Stomach (tissue), 9 donors: ENCODE data around the gene ENTR1. TPM values are rescaled to one million over a fixed set of nuclear protein-coding genes. Genes with fewer than 3 reads are reported as not detected.

Source experiments
- DNase-seq, 2 donors: peaks; one replicate each; pipeline versions ENCODE4 v3.0.0 to v3.0.0-alpha.2; 2013 to 2019
- H3K27ac ChIP-seq, 5 donors: fragments of 200-600 bp in 4 of 5; sonication (generic) in 4 of 5; one replicate each; pipeline ENCODE4 v1.5.1; 2013 to 2019; ENCODE audit warnings: mild to moderate bottlenecking in 1 of 5, moderate library complexity in 1 of 5
- H3K27me3 ChIP-seq, 3 donors: fragments of 200-600 bp; sonication (generic); one replicate each; pipeline ENCODE4 v1.5.1; 2017 to 2019; ENCODE audit warnings: mixed run types in 1 of 3
- H3K36me3 ChIP-seq, 4 donors: fragments of 200-600 bp; sonication (generic); 1 replicate in 3 of 4; 2 replicates in 1 of 4; pipeline ENCODE4 v1.5.1; 2016 to 2019
- H3K4me1 ChIP-seq, 4 donors: fragments of 200-600 bp; sonication (generic); one replicate each; pipeline ENCODE4 v1.5.1; 2016 to 2019
- H3K4me3 ChIP-seq, 4 donors: fragments of 200-600 bp; sonication (generic) in 3 of 4; one replicate each; pipeline ENCODE4 v1.5.1; 2016 to 2019; ENCODE audit warnings: mild to moderate bottlenecking in 1 of 4
- H3K9me3 ChIP-seq, 4 donors: fragments of 200-600 bp; sonication (generic); one replicate each; pipeline ENCODE4 v1.5.1; 2016 to 2019
- EP300 ChIP-seq: sonication (generic); formaldehyde crosslinking; IDR thresholded peaks from one replicate; pipeline ENCODE4 v1.6.1; 2017; ENCODE audit warnings: antibody characterized with exemption
- POLR2A ChIP-seq, 4 donors: fragments of 450-650 bp; IDR thresholded peaks; one replicate each; pipeline ENCODE4 v1.6.1; 2016; ENCODE audit warnings: antibody characterized with exemption in 4 of 4, control low read depth in 2 of 4, mild to moderate bottlenecking in 1 of 4, moderate library complexity in 1 of 4
- POLR2AphosphoS5 ChIP-seq, 3 donors: sonication (generic); formaldehyde crosslinking; IDR thresholded peaks; one replicate each; pipeline ENCODE4 v1.6.1; 2016; ENCODE audit warnings: antibody characterized with exemption in 3 of 3
- WGBS, 5 donors: extraction: QIAGEN DNeasy Blood & Tissue Kit in 3 of 5; methylation state at CpG; one replicate each; pipeline versions ENCODE4 v1.1.5 to v1.1.7; 2013 to 2018; 5-methylcytosine and 5-hydroxymethylcytosine counted together
- intact Hi-C: fragments of 100-400 bp; cut with DNase I; formaldehyde crosslinking; loops from one replicate; pipeline ENCODE4 v1.15.1; 2023; ENCODE audit warnings: low total_unique reads
- polyA plus RNA-seq, 3 donors: library from polyadenylated mRNA; stranded (reverse); fragments of 200-250 nt; gene quantifications; one replicate each; pipeline ENCODE4 v1.2.3, GENCODE V29; 2013
- total RNA-seq, 5 donors: library from RNA; depleted of rRNA; stranded (reverse); fragments of >200 nt; gene quantifications; one replicate each; pipeline versions ENCODE4 v1.1.0 to v1.2.3, GENCODE V29; 2014 to 2016
- TF ChIP-seq, protein P1 (sequence below), 7 experiments: fragments of 450-650 bp in 4 of 7; fragments of 200-600 bp in 3 of 7; sonication (generic) in 3 of 7; IDR thresholded peaks; one replicate each; pipeline ENCODE4 v1.5.1; 2016 to 2019; ENCODE audit warnings: antibody characterized with exemption in 7 of 7, control low read depth in 2 of 7, mild to moderate bottlenecking in 1 of 7
- donor health status: healthy with polysubstance abuse.
- donor health status: Bipolar disorder and iron deficiency.
- donor health status: healthy.

ENTR1 gene
- total and polyA plus RNA-seq, 8 donors = 20.6 to 184 (median 34.8) TPM

DNA sequence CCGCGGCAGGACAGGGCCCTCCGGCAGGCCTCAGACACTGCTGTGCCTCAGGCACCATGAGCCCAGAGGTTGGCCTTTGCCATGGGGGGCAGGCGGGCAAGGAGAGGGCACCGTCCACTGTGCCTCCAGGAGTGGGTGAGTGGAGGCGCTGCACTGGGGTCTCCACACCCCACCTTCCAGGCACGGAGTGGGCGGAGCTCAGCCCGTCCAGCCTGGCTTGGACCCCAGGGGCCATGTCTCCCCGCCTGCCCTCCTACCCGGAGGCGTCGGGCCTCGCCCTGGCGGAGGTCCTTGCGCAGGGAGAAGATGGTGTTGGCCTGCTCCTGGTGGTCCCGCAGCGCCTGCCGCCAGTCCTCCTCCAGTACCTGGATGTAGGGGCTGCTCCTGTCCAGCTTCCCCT lies 40.4 kb downstream of the ENTR1 start:
- intact Hi-C loops = no loop called here
- Histone ChIP-seq H3K9me3 (no peaks in the 10 kb centered on the region), H3K4me3 (no peak overlapping the region), H3K36me3 (peaks cover 0 to 7% (median 0%) of the 10 kb centered on the region in 4 donors), H3K27me3 (no peaks in the 10 kb centered on the region), H3K4me1 (peaks cover 12 to 30% (median 17%) of the 10 kb centered on the region in 4 donors), H3K27ac (no peak overlapping the region)
- 93 to 98% (median 95%) methylated on average over 6 to 19 of the region's 19 CpGs for WGBS, 5 donors
- DNase-seq = no peak
- TF ChIP-seq, protein P1, sequence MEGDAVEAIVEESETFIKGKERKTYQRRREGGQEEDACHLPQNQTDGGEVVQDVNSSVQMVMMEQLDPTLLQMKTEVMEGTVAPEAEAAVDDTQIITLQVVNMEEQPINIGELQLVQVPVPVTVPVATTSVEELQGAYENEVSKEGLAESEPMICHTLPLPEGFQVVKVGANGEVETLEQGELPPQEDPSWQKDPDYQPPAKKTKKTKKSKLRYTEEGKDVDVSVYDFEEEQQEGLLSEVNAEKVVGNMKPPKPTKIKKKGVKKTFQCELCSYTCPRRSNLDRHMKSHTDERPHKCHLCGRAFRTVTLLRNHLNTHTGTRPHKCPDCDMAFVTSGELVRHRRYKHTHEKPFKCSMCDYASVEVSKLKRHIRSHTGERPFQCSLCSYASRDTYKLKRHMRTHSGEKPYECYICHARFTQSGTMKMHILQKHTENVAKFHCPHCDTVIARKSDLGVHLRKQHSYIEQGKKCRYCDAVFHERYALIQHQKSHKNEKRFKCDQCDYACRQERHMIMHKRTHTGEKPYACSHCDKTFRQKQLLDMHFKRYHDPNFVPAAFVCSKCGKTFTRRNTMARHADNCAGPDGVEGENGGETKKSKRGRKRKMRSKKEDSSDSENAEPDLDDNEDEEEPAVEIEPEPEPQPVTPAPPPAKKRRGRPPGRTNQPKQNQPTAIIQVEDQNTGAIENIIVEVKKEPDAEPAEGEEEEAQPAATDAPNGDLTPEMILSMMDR (IDR thresholded peaks at IDR 0.05) = no peak

GRCh38 chr9:136368190-136368589 lies 42.2 kb downstream of the ENTR1 start:
- H3K36me3 ChIP-seq = peaks cover 0 to 7% (median 0%) of the 10 kb centered on the region in 4 donors
- intact Hi-C loops = no loop called here
- WGBS, 5 donors = 64 to 79% (median 72%) methylated on average over 8 to 18 of the region's 18 CpGs
- H3K9me3 ChIP-seq = no peaks in the 10 kb centered on the region
- H3K27ac ChIP-seq = no peak overlapping the region
- H3K4me3 ChIP-seq = no peak overlapping the region
- TF ChIP-seq, protein P1 (IDR thresholded peaks at IDR 0.05) = no peak
- TF ChIP-seq POLR2A (IDR thresholded peaks at IDR 0.05) (no peak), EP300 (no peak), POLR2AphosphoS5 (IDR thresholded peaks at IDR 0.05) (no peak)
- H3K4me1 ChIP-seq = peaks cover 18 to 38% (median 24%) of the 10 kb centered on the region in 4 donors
- H3K27me3 ChIP-seq = peaks cover 0 to 8% (median 0%) of the 10 kb centered on the region in 3 donors
- DNase-seq = no peak

DNA sequence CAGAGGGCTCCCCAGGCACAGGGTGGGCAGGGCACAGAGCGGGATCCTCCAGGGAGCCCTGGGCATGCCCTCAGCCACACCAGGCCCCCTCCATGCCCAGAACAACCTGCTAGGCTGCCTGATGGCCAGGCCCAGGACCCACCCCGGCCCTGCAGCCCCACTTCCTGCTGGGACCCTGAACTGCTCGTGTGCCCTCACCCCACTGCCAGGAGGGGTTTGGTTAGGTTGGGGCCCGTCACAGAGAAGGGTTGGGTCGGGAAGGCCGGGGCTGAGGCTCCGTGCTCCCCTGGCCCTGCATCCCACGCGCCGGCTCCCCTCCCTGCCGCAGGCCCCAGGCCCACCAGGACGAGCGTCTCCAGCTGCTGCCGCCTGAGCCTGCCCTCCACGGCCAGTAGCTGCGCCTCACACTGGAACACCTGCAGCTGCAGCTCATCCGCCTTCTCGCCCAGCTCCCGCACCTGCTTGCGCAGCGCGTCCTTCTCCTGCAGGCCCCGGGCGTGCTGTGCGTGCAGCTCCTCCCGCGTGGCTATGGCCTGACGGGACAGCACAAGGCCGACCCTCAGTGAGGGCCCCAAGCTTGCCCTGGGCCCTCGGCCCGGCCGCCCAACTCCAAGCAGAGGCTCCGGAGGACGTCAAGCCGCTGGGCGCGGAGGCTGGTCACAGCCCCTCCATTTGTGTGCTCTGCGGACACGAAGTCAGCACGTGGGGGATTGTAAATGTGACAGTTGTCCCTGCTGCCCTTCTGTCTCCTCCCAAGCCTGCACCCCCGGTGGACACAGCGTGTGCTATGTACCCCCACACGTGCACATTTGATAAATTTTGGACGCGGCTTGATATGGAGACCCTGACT lies 42.9 kb downstream of the ENTR1 start:
- TF ChIP-seq POLR2A (IDR thresholded peaks at IDR 0.05) (no peak), EP300 (no peak), POLR2AphosphoS5 (IDR thresholded peaks at IDR 0.05) (no peak)
- TF ChIP-seq, protein P1 (IDR thresholded peaks at IDR 0.05) = no peak
- DNase-seq = no peak

GRCh38 chr9:136366826-136367225 lies 43.6 kb downstream of the ENTR1 start:
- intact Hi-C loops = no loop called here
- 69 to 95% (median 88%) methylated on average over 5 to 9 of the region's 9 CpGs for WGBS, 5 donors
- Histone ChIP-seq H3K27me3 (peaks cover 0 to 8% (median 0%) of the 10 kb centered on the region in 3 donors), H3K4me3 (no peak overlapping the region), H3K4me1 (peaks cover 18 to 37% (median 23%) of the 10 kb centered on the region in 4 donors), H3K9me3 (no peaks in the 10 kb centered on the region), H3K36me3 (peaks cover 0 to 7% (median 0%) of the 10 kb centered on the region in 4 donors), H3K27ac (no peak overlapping the region)
- DNase-seq = no peak
- TF ChIP-seq POLR2AphosphoS5 (IDR thresholded peaks at IDR 0.05) = no peak
- TF ChIP-seq, protein P1 (IDR thresholded peaks at IDR 0.05) = no peak
- TF ChIP-seq EP300 = no peak

More for the DNA sequence above, 42.9 kb downstream of the ENTR1 start:
- Histone ChIP-seq H3K9me3 (no peaks in the 10 kb centered on the region), H3K4me3 (no peak overlapping the region), H3K36me3 (peaks cover 0 to 7% (median 0%) of the 10 kb centered on the region in 4 donors), H3K27me3 (peaks cover 0 to 8% (median 0%) of the 10 kb centered on the region in 3 donors), H3K27ac (no peak overlapping the region), H3K4me1 (peaks cover 17 to 37% (median 23%) of the 10 kb centered on the region in 4 donors)
- WGBS, 5 donors = 83 to 87% (median 84%) methylated on average over 36 to 45 of the region's 45 CpGs
- intact Hi-C loops = no loop called here
